GM06990 (cell line): Measurements from ENCODE around the gene BCAP31.

Experiments used
- DNase-seq: peaks from one replicate; pipeline ENCODE4 v3.0.0-alpha.2; 2011; ENCODE audit not compliant: insufficient read length; ENCODE audit errors: extremely low read depth
- H3K27me3 ChIP-seq: replicated peaks from 2 replicates; pipeline ENCODE4 v1.6.0; 2011; ENCODE audit warnings: low read length; ENCODE audit not compliant: control insufficient read depth, insufficient read depth
- H3K36me3 ChIP-seq: 2 replicates; pipeline ENCODE4 v1.5.1; 2011; ENCODE audit warnings: low read length; ENCODE audit not compliant: control insufficient read depth, insufficient read depth
- H3K4me3 ChIP-seq: replicated peaks from 2 replicates; pipeline ENCODE4 v1.5.1; 2011; ENCODE audit warnings: low read depth, mild to moderate bottlenecking, control low read depth, low read length
- CTCF ChIP-seq: IDR thresholded peaks from 2 replicates; pipeline ENCODE4 v1.5.1; 2011; ENCODE audit warnings: low read length, control low read depth, mild to moderate bottlenecking, inconsistent platforms; ENCODE audit not compliant: insufficient read depth, poor library complexity, severe bottlenecking

Gene BCAP31

GRCh38 chrX:153740631-153741222, 16.5 kb upstream of the BCAP31 start:
- no peaks in the 10 kb centered on the region for H3K27me3 ChIP-seq
- H3K36me3 ChIP-seq: no peaks in the 10 kb centered on the region
- no peak for DNase-seq
- TF ChIP-seq CTCF: no peak
- no peak overlapping the region for H3K4me3 ChIP-seq

- Histone ChIP-seq H3K36me3 (no peaks in the 10 kb centered on the region), H3K27me3 (no peaks in the 10 kb centered on the region), H3K4me3 (no peak overlapping the region)
- no peak for DNase-seq
- TF ChIP-seq CTCF: no peak
Observed at GRCh38 chrX:153739754-153740486, 15.7 kb upstream of the BCAP31 start.

- no peak for DNase-seq
- Histone ChIP-seq H3K4me3 (no peak overlapping the region), H3K27me3 (no peaks in the 10 kb centered on the region), H3K36me3 (no peaks in the 10 kb centered on the region)
- TF ChIP-seq CTCF: no peak
Observed at GRCh38 chrX:153738056-153738605, 13.9 kb upstream of the BCAP31 start.

GRCh38 chrX:153736871-153737441, 12.8 kb upstream of the BCAP31 start:
- TF ChIP-seq CTCF: no peak
- Histone ChIP-seq H3K36me3 (no peaks in the 10 kb centered on the region), H3K27me3 (no peaks in the 10 kb centered on the region), H3K4me3 (no peak overlapping the region)
- no peak for DNase-seq

GRCh38 chrX:153736071-153736820, 12.1 kb upstream of the BCAP31 start:
- Histone ChIP-seq H3K36me3 (no peaks in the 10 kb centered on the region), H3K4me3 (no peak overlapping the region), H3K27me3 (no peaks in the 10 kb centered on the region)
- no peak for TF ChIP-seq CTCF
- no peak for DNase-seq
